SK-N-SH treated with all-trans-retinoic acid at 6 μM for 48 hours (cell line): Measurements from ENCODE around the gene SEC14L2.

Experiments used
- ARNTL ChIP-seq: fragments of 450-650 bp; formaldehyde crosslinking; IDR thresholded peaks from 2 replicates; pipeline ENCODE4 v1.5.0; 2020; ENCODE audit warnings: low read depth, mild to moderate bottlenecking, moderate library complexity, borderline replicate concordance
- ESRRG ChIP-seq: fragments of 250-450 bp; sonication (Bioruptor Pico); IDR thresholded peaks from 2 replicates; pipeline ENCODE4 v1.6.1; 2021; ENCODE audit warnings: mild to moderate bottlenecking
- ZFP3 ChIP-seq: fragments of 250-450 bp; sonication (Bioruptor Pico); IDR thresholded peaks from 2 replicates; pipeline ENCODE4 v1.5.0; 2020; ENCODE audit warnings: mild to moderate bottlenecking, moderate library complexity
- ZNF8 ChIP-seq: fragments of 450-650 bp; formaldehyde crosslinking; IDR thresholded peaks from 2 replicates; pipeline ENCODE4 v1.5.0; 2020; ENCODE audit warnings: mild to moderate bottlenecking, moderate library complexity
- TF ChIP-seq, protein P1 (sequence below): fragments of 250-450 bp; sonication (Bioruptor Pico); IDR thresholded peaks from 2 replicates; pipeline ENCODE4 v1.8.0; 2020; ENCODE audit warnings: mild to moderate bottlenecking, moderate library complexity, borderline replicate concordance
- TF ChIP-seq, protein P2 (sequence below): fragments of 250-450 bp; sonication (Bioruptor Pico); IDR thresholded peaks from 2 replicates; pipeline ENCODE4 v1.5.1; 2020; ENCODE audit warnings: low read depth, mild to moderate bottlenecking, moderate library complexity

DNA sequence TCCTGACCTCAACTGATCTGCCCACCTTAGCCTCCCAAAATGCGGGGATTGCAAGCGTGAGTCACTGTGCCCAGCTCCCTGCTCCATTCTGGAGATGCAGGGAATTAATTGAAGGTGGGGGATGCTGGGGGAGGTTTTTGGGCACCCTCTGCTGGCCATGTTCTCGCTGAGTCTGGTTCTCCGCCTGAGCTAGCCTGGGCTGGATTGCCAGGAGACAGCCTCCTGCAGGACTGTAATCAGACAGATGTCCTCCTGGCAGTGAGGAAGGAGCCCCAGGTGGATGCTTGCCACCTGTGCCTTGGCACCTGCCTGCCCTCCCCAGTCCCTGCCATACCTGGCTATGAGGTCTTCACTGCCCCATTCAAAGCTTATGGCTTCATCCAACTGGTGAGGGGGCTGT is 34.1 kb downstream of the SEC14L2 start:
- TF ChIP-seq, protein P1, sequence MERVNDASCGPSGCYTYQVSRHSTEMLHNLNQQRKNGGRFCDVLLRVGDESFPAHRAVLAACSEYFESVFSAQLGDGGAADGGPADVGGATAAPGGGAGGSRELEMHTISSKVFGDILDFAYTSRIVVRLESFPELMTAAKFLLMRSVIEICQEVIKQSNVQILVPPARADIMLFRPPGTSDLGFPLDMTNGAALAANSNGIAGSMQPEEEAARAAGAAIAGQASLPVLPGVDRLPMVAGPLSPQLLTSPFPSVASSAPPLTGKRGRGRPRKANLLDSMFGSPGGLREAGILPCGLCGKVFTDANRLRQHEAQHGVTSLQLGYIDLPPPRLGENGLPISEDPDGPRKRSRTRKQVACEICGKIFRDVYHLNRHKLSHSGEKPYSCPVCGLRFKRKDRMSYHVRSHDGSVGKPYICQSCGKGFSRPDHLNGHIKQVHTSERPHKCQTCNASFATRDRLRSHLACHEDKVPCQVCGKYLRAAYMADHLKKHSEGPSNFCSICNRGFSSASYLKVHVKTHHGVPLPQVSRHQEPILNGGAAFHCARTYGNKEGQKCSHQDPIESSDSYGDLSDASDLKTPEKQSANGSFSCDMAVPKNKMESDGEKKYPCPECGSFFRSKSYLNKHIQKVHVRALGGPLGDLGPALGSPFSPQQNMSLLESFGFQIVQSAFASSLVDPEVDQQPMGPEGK (CRISPR knock-in tag): no peak
- TF ChIP-seq ESRRG (CRISPR knock-in tag) (no peak), ZFP3 (no peak), ARNTL (CRISPR knock-in tag) (no peak), ZNF8 (no peak)
- TF ChIP-seq, protein P2, sequence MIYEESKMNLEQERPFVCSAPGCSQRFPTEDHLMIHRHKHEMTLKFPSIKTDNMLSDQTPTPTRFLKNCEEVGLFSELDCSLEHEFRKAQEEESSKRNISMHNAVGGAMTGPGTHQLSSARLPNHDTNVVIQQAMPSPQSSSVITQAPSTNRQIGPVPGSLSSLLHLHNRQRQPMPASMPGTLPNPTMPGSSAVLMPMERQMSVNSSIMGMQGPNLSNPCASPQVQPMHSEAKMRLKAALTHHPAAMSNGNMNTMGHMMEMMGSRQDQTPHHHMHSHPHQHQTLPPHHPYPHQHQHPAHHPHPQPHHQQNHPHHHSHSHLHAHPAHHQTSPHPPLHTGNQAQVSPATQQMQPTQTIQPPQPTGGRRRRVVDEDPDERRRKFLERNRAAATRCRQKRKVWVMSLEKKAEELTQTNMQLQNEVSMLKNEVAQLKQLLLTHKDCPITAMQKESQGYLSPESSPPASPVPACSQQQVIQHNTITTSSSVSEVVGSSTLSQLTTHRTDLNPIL (CRISPR knock-in tag): no peak
